CMK (cell line): ENCODE data around the gene OR10A2.
"Not testable (repeated sequence)": the region's sequence is repeated elsewhere in the genome, so short reads cannot be mapped to it uniquely, and the experiment has no call there.

Experiments
- DNase-seq: peaks from one replicate; pipeline ENCODE4 v3.0.0-alpha.2; 2010; ENCODE audit warnings: low read depth

The OR10A2 gene

GRCh38 chr11:6888830-6889229 is 26.0 kb downstream of the OR10A2 start:
- DNase-seq: no peak

- DNase-seq: no peak
Measured at GRCh38 chr11:6889835-6890234, 27.0 kb downstream of the OR10A2 start.

GRCh38 chr11:6892400-6892799 is 29.5 kb downstream of the OR10A2 start, which contains the start of gene OR2D2:
Gene OR2D2 (minus strand): TSS chr11:6892500. CDS start chr11:6892500, 0 bp downstream.
- DNase-seq: no peak

- no peak for DNase-seq
Measured at GRCh38 chr11:6894097-6894496, 31.2 kb downstream of the OR10A2 start.

GRCh38 chr11:6895010-6895409 is 32.2 kb downstream of the OR10A2 start:
- DNase-seq: no peak

- no peak for DNase-seq
Measured at GRCh38 chr11:6898911-6899310, 36.1 kb downstream of the OR10A2 start.

- no peak for DNase-seq
Measured at GRCh38 chr11:6900327-6900999, 37.6 kb downstream of the OR10A2 start.

- not testable (repeated sequence) for DNase-seq
Measured at GRCh38 chr11:6904804-6905203, 41.9 kb downstream of the OR10A2 start.

GRCh38 chr11:6911378-6911777 is 48.5 kb downstream of the OR10A2 start:
- no peak for DNase-seq

- no peak for DNase-seq
Measured at GRCh38 chr11:6911948-6912347, 49.1 kb downstream of the OR10A2 start.

GRCh38 chr11:6919698-6920097 is 56.8 kb downstream of the OR10A2 start:
- no peak for DNase-seq

- DNase-seq: no peak
Measured at GRCh38 chr11:6920702-6921101, 57.8 kb downstream of the OR10A2 start, which contains the start of gene OR2D3. Gene OR2D3 (plus strand): TSS chr11:6921002. CDS start chr11:6921002, 0 bp downstream.
